GM21576 (cell line): ENCODE data around the gene ESR1.
"Not testable (repeated sequence)": the region's sequence is repeated elsewhere in the genome, so short reads cannot be mapped to it uniquely, and the experiment has no call there.

Experiments
- ATAC-seq: cut with Tn5 transposase; IDR thresholded peaks from one replicate; pipeline ENCODE4 v1.9.1; 2021; ENCODE audit warnings: mild to moderate bottlenecking, moderate library complexity; ENCODE audit not compliant: unreplicated experiment

ESR1 gene

DNA sequence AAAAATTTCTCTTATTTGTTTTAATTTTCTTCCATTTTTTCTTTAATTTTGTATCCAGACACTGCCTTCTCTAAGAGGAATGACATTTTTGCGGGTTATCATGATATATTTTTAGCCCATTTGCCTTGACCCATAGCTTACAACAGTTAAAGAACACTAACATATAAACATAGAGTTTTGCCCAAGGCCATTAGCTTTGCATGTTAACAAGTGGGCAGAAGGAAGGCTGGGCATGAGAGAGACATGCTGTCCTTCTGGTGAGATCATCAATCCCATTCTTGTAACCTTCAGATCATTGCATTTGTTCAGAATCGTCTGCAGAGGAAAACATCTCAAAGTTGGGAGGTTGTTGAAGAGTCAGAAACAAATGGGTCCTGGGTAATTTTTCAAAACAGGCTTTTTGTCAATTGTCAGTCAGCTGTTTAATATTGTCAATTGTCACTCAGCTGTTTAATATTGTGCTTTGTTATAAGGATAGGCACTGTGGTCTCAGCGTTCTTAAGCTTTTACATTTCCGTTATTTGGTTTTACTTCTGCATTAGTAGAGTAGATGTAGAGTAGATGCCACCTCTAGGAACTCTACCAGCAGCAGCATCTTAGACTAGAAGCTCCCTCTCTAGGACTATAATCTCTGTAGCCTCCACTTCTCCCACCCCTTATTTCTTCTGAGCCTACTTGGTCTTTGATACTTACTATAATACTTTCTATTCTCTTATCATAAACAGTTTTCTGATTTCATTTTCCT is 243.1 kb downstream of the ESR1 start:
- no peak for ATAC-seq

- no peak for ATAC-seq
Measured at GRCh38 chr6:152052061-152052460, 244.6 kb downstream of the ESR1 start.

DNA sequence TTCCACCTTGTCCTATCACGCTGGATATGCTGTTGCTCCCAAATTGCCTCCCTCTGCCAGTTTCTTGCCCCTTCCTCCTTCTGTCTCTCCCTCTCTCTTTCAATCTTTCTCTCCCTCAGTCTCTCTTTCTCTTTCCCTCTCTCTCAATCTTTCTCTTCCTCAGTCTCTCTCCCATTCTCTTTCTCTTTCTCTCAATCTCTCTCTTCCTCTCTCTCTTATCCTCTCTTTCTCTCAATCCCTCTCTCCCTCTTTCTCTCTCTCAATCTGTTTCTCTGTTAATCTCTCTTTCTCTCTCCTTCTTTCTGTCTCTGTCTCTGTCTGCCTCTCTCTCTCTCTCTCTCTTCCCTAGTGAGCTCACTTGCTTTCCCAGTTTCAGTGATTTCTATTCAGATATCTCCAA is 245.8 kb downstream of the ESR1 start:
- no peak for ATAC-seq

- no peak for ATAC-seq
Measured at GRCh38 chr6:152054441-152054840, 247.0 kb downstream of the ESR1 start.

DNA sequence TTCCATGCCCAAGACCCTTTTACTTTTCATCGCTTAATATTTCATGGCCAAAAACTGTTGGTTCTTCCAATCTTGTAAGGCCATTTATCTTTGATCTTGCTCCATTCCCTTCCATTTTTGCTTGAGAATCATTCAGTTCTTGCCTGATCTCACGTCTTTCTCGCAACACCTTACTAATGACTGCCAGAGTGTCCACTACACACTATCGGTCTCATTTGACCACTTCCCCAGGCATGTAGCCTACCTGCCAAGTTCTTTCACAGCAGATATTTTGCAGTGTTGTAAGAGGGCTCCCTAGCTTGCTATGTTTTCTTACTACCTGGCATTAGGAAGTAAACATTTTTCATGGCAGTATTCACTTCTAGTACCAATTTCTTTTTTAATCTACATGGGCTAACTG is 248.0 kb downstream of the ESR1 start:
- no peak for ATAC-seq

DNA sequence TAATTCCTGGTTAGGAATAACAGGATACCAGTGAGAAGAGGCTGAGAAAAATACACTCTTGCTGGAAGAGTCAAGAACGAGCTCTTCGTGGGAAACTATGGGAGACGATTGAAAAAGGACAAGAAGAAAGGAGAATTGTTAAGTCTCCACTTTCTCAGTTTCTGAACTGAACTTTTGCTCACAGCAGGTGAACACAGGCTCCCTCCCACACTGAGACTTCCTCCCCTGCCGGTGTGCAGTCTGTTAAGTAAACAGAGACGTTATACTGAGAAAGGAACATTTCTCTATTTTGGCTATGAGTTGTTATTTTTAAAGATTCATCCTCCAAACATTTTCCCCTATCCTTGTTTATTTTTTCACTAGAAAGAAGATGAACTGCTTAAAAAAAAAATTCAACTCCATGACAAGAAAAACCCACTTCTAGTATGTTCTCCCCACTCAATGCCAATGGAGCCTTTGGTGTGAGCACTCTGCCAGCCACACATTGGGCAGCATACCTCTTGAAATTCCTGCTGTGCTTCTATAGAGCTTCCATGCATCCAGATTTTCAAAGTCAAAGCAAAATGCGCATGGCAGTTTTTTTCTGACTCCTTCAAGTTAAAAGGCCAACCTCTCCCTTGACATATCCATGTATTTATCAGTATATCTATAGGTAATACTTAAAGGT is 250.5 kb downstream of the ESR1 start:
- no peak for ATAC-seq

DNA sequence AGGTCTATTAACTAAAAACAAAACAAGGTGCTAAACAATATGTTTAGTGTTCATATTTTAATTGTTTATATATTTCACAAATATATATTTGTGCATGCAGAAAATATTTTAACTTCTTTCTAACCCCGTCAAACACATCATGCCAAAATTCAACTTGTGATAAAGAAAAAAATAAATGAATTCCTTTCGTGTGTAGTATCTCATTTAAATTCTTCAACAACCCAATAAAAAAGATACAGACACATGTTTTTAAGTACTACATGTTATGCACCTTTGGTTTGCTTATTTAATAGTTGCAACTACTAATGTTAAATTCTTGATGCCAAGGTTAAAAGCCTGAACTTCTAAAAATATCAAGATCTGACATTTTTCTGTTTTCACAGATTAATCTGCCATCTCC is 252.4 kb downstream of the ESR1 start:
- ATAC-seq: no peak

- ATAC-seq: no peak
Measured at GRCh38 chr6:152062476-152062875, 255.0 kb downstream of the ESR1 start.

DNA sequence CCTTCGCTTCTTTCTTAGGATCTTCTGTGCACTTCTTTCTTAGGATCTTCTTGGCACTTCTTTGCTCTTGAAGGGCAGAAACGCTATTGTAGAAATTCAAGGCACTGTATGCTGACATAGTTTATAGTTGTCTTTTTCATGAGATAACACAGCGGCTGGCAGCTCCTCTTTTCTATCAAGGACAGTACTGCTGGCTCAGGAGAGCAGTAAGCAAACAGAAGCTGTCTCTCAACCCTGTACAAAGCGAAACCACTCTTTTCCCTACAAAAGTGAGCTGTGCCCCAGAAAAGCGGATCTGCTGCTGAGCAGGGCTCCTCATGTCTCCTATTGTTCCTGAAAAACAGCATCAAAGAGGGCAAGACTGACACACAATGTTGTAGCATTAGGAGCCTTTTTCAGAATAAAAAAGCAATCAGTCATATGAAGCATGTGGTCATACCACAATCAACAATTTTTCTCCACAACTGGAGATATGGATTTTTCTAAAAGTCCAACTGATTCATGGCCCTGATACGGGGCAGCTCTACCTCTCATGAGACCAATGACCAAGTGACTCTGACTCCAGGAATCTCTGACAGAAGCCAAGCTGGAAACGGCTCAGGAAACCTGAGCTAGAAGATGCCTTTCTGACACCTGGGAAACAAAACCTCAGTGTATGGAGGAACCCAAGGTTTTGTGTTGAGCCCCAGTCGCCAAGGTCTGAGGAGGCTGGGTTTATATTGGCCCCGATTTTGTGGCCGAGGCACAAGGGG is 255.9 kb downstream of the ESR1 start:
- ATAC-seq: no peak

GRCh38 chr6:152068622-152069261 is 261.3 kb downstream of the ESR1 start:
- ATAC-seq: no peak

- no peak for ATAC-seq
Measured at GRCh38 chr6:152070556-152070955, 263.1 kb downstream of the ESR1 start.

GRCh38 chr6:152071318-152071717 is 263.8 kb downstream of the ESR1 start:
- ATAC-seq: no peak

DNA sequence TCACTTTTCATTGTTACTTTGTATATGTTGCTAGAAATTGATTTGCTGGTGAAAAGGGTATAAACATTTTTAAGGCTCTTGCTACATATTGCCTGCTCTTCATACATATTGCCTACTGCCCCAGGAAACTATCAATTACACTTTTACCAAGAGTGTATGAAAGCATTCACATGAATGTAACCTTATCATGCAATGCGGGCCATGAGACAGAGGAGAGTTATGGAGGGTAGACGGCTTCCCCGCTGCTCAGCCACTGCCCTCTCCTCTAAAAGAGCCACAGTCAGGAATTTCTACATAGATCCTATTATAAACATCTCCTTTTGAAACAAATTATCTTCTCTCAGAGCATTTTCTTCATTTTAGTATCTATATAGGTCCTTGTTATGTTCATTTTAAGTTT is 264.4 kb downstream of the ESR1 start:
- ATAC-seq: no peak

DNA sequence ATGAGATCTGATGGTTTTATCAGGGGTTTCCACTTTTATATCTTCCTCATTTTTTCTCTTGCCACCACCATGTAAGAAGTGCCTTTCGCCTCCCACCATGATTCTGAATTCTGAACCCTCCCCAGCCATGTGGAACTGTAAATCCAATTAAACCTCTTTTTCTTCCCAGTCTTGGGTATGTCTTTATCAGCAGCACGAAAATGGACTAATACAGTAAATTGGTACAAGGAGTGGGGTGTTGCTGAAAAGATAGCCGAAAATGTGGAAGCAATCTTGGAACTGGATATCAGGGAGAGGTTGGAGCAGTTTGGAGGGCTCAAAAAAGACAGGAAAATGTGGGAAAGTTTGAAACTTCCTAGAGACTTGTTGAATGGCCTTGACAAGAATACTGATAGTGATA is 268.8 kb downstream of the ESR1 start:
- ATAC-seq: not testable (repeated sequence)

DNA sequence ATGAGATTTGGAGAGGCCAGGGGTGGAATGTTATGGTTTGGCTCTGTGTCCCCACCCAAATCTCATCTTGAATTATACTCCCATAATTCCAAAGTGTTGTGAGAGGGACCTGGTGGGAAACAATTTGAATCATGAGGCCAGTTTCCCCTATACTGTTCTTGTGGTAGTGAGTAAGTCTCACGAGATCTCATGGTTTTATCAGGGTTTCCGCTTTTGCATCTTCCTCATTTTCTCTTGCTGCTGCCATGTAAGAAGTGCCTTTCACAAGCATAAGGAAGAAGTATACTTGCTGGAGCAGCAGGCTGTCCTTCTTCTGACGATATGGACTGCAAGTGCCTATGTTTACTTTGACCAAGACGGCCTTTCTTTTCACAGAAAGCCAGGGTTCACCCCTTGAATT is 270.5 kb downstream of the ESR1 start:
- ATAC-seq: no peak

DNA sequence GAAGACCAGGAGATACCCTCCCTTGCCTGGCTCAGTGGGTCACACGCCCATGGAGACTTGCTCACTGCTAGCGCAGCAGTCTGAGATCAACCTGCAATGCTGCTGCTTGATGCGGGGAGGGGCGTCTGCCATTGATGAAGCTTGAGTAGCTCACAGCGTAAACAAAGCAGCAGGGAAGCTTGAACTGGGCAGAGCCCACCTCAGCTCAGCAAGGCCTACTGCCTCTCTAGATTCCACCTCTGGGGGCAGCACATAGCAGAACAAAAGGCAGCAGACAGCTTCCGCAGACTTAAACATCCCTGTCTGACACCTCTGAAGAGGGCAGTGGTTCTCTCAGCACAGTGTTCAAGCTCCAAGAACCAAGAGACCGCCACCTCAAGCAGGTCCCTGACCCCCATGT is 271.3 kb downstream of the ESR1 start:
- ATAC-seq: no peak

DNA sequence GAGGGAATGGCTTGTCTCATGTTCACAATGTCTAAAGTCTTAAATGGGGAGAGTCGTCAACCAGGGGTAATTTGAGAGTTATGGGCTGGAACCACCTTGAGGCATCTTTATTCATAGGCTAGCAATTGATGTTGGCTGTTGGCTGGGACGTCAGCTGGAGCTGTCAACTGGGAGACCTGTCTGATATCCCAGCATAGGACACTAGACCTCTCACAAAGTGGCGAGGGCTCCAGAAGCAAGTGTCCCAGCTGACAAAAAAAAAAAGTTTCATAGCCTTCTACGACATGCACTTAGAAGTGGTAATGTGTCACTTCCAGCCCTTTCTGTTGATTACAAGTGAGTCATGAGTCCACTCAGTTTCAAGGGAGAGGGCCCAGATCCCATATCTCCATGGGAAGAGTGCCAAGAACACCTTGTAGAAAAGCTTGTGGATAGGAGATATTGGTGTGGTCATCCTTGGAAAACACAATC is 278.0 kb downstream of the ESR1 start:
- ATAC-seq: no peak

DNA sequence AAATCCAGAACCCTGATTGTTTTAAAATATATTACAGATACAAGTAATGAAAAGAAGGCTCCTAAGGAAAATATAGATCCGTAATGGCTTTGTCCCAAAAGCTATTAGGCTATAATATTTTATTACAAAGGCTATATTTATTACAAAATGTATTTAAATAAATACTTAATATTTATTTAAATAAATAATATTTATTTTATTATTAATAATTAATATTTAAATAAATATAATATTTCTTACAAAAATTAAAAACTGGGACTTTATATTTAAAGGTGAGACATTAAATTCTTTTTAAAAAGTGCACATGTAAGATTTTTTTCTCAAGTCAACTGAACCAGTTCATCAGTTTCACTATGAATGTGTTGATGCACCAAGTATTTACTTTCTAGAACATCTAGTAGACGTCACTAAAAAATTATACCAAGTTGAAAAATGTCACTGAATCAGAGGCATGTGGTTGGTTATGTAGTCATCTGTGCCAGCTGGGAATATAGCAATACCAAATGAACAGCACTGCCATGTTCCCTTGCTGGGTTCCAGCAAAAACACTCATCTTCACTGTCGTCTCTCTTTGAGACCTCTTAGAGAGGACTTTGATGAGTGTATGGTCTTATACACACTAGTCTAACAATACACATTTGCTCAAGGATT is 278.9 kb downstream of the ESR1 start:
- ATAC-seq: no peak

- no peak for ATAC-seq
Measured at GRCh38 chr6:152087096-152087495, 279.6 kb downstream of the ESR1 start.

DNA sequence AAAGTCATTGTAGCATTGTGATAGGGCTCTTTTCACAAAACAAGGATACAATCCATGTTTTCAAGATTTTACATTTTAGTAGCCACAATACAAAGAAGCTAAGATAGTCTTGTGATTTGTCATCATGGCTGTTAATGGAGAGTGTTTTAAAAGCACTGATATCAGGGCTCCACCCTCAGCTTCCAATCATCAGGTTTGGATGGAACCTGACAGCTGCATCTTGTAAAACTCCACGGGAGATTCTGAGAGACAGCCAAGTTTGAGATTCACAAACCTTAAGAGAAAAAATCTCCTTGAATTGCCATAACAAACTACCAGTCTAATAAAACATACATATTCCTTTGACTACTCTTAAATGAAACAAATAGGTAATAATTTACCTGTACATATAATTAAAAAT is 280.2 kb downstream of the ESR1 start:
- ATAC-seq: no peak

GRCh38 chr6:152089992-152090391 is 282.5 kb downstream of the ESR1 start:
- no peak for ATAC-seq
